ENCODE data around the gene CCDC73. TPM values are rescaled to one million over a fixed set of nuclear protein-coding genes. Genes with fewer than 3 reads are reported as not detected.

The CCDC73 gene
- total and polyA plus RNA-seq, 2 donors (not counting 1 experiment from before 2014, with no cell fraction given): 0.05 TPM; not detected in 1

DNA sequence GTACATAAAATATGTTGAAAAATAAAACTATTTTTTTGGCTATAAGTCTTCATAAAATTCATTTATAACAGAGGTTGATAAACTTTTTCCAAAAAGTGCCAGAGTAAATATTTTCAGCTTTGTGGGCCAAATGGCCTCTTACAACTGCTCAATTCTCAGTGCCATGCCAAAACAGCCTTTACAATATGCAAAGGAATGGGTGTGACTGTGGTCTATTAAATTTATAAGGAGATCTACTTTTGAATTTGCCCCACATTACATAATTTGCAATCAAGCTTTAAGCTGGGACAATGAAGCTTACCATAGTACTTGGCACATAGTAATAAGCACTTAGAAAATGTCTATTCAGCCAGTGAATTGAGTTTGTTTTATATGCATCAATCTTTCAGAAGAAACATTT lies 188.2 kb downstream of the CCDC73 start:
- intact Hi-C loops (cut with micrococcal nuclease): no loop called here
- Histone ChIP-seq H3K79me2 (ENCODE audit: control insufficient read depth, insufficient read depth, low read length) (no peaks in the 10 kb centered on the region), H3K4me3 (ENCODE audit: control extremely low read depth in 1 of 5, extremely low read depth in 1 of 5, insufficient read depth in 1 of 5, low read depth in 2 of 5, low read length in 4 of 5) (no peak overlapping the region), H3K9ac (ENCODE audit: low read length) (no peak overlapping the region), H4K20me1 (ENCODE audit: control insufficient read depth, insufficient read depth, low read length, poor library complexity, severe bottlenecking) (no peaks in the 10 kb centered on the region), H3K9me3 (ENCODE audit: control extremely low read depth in 1 of 3, control insufficient read depth in 2 of 3, insufficient read depth in 1 of 3, low read length in 2 of 3) (peaks cover 0 to 8% (median 0%) of the 10 kb centered on the region in 3 donors), H3K4me2 (replicated peaks; ENCODE audit: low read depth, low read length, poor library complexity, severe bottlenecking) (no peak overlapping the region), H2AFZ (ENCODE audit: insufficient read depth, low read depth, low read length, poor library complexity, severe bottlenecking) (no peak overlapping the region), H3K27ac (ENCODE audit: low read length in 2 of 2) (no peak overlapping the region), H3K36me3 (replicated peaks in 1 of 2; ENCODE audit: control extremely low read depth in 1 of 2, control insufficient read depth in 1 of 2, extremely low read depth in 1 of 2, insufficient read depth in 2 of 2, low read length in 1 of 2) (peaks cover 7 to 31% of the 10 kb centered on the region in 2 experiments), H3K4me1 (ENCODE audit: control insufficient read depth in 2 of 2, insufficient read depth in 2 of 2, low read length in 2 of 2) (no peaks in the 10 kb centered on the region), H3K27me3 (replicated peaks in 1 of 4; ENCODE audit: control extremely low read depth in 1 of 4, control insufficient read depth in 3 of 4, insufficient read depth in 4 of 4, low read length in 3 of 4) (no peaks in the 10 kb centered on the region)
- DNase-seq: no peak
- POLR2A ChIA-PET: no interaction called here
- CTCF ChIA-PET: no interaction called here
- H3K27me3 Mint-ChIP-seq: no peaks in the 10 kb centered on the region
- TF ChIP-seq, protein P1, sequence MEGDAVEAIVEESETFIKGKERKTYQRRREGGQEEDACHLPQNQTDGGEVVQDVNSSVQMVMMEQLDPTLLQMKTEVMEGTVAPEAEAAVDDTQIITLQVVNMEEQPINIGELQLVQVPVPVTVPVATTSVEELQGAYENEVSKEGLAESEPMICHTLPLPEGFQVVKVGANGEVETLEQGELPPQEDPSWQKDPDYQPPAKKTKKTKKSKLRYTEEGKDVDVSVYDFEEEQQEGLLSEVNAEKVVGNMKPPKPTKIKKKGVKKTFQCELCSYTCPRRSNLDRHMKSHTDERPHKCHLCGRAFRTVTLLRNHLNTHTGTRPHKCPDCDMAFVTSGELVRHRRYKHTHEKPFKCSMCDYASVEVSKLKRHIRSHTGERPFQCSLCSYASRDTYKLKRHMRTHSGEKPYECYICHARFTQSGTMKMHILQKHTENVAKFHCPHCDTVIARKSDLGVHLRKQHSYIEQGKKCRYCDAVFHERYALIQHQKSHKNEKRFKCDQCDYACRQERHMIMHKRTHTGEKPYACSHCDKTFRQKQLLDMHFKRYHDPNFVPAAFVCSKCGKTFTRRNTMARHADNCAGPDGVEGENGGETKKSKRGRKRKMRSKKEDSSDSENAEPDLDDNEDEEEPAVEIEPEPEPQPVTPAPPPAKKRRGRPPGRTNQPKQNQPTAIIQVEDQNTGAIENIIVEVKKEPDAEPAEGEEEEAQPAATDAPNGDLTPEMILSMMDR (IDR thresholded peaks at IDR 0.05): no peak
- no peak for TF ChIP-seq EZH2 (IDR thresholded peaks at IDR 0.05; ENCODE audit: borderline replicate concordance, insufficient read depth, low read depth, low read length, poor library complexity, severe bottlenecking)
- ATAC-seq (ENCODE audit: low read depth): no peak
- H3K27ac Mint-ChIP-seq: no peak overlapping the region
- no peak overlapping the region for H3K4me3 Mint-ChIP-seq
- H3K9me3 Mint-ChIP-seq (ENCODE audit: insufficient read depth): peaks cover 6% of the 10 kb centered on the region
- H3K4me1 Mint-ChIP-seq: no peaks in the 10 kb centered on the region

DNA sequence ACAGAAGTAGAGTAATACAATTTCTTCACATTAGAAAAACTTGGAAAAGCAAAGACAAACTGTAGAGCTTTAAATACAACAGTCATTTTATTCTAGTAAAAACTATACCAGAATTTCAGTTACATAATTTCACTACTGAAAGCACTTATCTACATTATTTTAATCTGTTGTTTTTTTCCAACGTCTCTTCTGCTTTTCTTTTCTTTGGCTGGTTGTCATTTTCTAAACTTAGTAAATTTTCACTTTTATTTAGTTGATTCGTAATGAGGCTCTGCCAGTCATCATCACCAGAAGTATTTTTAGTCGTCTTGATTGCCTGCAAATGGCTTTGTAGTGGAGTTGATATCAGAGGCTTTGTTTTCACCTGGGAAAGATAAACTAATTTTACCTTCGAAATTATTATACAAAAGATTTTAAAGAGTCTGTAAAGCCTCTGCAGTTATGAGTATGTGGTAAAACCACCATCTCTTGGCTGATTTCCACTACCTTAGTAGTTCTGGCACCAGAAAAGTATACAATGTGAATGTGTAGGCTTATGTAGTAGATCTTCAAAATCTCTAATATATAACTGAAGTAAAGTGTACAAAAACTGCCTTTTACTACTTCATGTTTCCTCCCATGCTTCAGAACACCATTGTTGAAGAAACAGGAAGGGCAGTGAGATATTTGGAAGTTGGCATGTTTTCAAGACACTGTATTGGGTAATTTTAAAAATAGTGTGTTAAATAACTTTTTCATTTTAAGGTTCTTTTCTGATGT lies 191.6 kb downstream of the CCDC73 start:
- Histone ChIP-seq H2AFZ (ENCODE audit: insufficient read depth, low read depth, low read length, poor library complexity, severe bottlenecking) (no peak overlapping the region), H3K36me3 (replicated peaks in 1 of 2; ENCODE audit: control extremely low read depth in 1 of 2, control insufficient read depth in 1 of 2, extremely low read depth in 1 of 2, insufficient read depth in 2 of 2, low read length in 1 of 2) (peaks cover 10 to 54% of the 10 kb centered on the region in 2 experiments), H3K27me3 (replicated peaks in 1 of 4; ENCODE audit: control extremely low read depth in 1 of 4, control insufficient read depth in 3 of 4, insufficient read depth in 4 of 4, low read length in 3 of 4) (no peaks in the 10 kb centered on the region), H3K4me1 (ENCODE audit: control insufficient read depth in 2 of 2, insufficient read depth in 2 of 2, low read length in 2 of 2) (no peaks in the 10 kb centered on the region), H3K4me2 (replicated peaks; ENCODE audit: low read depth, low read length, poor library complexity, severe bottlenecking) (no peak overlapping the region), H4K20me1 (ENCODE audit: control insufficient read depth, insufficient read depth, low read length, poor library complexity, severe bottlenecking) (no peaks in the 10 kb centered on the region), H3K4me3 (ENCODE audit: control extremely low read depth in 1 of 5, extremely low read depth in 1 of 5, insufficient read depth in 1 of 5, low read depth in 2 of 5, low read length in 4 of 5) (no peak overlapping the region), H3K27ac (ENCODE audit: low read length in 2 of 2) (no peak overlapping the region), H3K9me3 (ENCODE audit: control extremely low read depth in 1 of 3, control insufficient read depth in 2 of 3, insufficient read depth in 1 of 3, low read length in 2 of 3) (no peaks in the 10 kb centered on the region), H3K79me2 (ENCODE audit: control insufficient read depth, insufficient read depth, low read length) (no peaks in the 10 kb centered on the region), H3K9ac (ENCODE audit: low read length) (no peak overlapping the region)
- ChIA-PET CTCF (no interaction called here), POLR2A (no interaction called here)
- H3K4me3 Mint-ChIP-seq: no peak overlapping the region
- H3K4me1 Mint-ChIP-seq: no peaks in the 10 kb centered on the region
- no peaks in the 10 kb centered on the region for H3K27me3 Mint-ChIP-seq
- DNase-seq (no peak), ATAC-seq (ENCODE audit: low read depth) (no peak)
- H3K9me3 Mint-ChIP-seq (ENCODE audit: insufficient read depth): peaks cover 3% of the 10 kb centered on the region
- no peak for TF ChIP-seq EZH2 (IDR thresholded peaks at IDR 0.05; ENCODE audit: borderline replicate concordance, insufficient read depth, low read depth, low read length, poor library complexity, severe bottlenecking)
- TF ChIP-seq, protein P1 (IDR thresholded peaks at IDR 0.05): no peak
- no peak overlapping the region for H3K27ac Mint-ChIP-seq
- no CpG with 5 or more reads among the region's 4 CpGs for WGBS (ENCODE audit: insufficient coverage)
- intact Hi-C loops (cut with micrococcal nuclease): no loop called here

Measured in B cell (primary cell).